HCT116 (cell line): ENCODE measurements around the gene ZNF628. TPM values are rescaled to one million over a fixed set of nuclear protein-coding genes. Genes with fewer than 3 reads are reported as not detected.

Source experiments
- ATAC-seq: fragments of 200-7000 bp; cut with Tn5 transposase; 2 replicates; pipeline ENCODE4 v1.9.1; 2020; ENCODE audit warnings: mild to moderate bottlenecking, moderate library complexity
- BruUV-seq: library from RNA; stranded (reverse); fragments of 400-500 nt; replicated peaks from 2 replicates; lab custom pipeline; 2021; lab: Mats Ljungman, UMichigan
- CTCF ChIA-PET: fragments of 300-600 bp; sonication (Branson Sonifier 250); formaldehyde crosslinking; loops from one replicate; lab custom pipeline; 2021; ENCODE audit warnings: antibody characterized with exemption; lab: Charles Lee
- POLR2A ChIA-PET: fragments of 300-600, 350-600 bp; sonication (Branson Sonifier 250); formaldehyde crosslinking; loops from one replicate; lab custom pipeline; 2021; ENCODE audit warnings: antibody characterized with exemption; lab: Charles Lee
- RAD21 ChIA-PET, 2 experiments: fragments of 300-600 bp; sonication (Branson Sonifier 250); formaldehyde crosslinking; loops; one replicate each; lab custom pipeline; 2023; ENCODE audit warnings: low total read pairs in 2 of 2; ENCODE audit not compliant: uncharacterized antibody in 2 of 2, unreplicated experiment in 2 of 2, low non-redundant PET in 1 of 2; lab: Charles Lee
- DNase-seq: peaks from one replicate; pipeline ENCODE4 v3.0.0-alpha.2; 2010; ENCODE audit warnings: low read depth, low spot score
- H2AFZ ChIP-seq: fragments of 200-600 bp; shearing (Covaris generic), sonication (generic); 2 replicates; pipeline ENCODE4 v1.6.1; 2017; ENCODE audit warnings: low read depth, mixed run types, mixed read lengths, antibody characterized with exemption, low read length; ENCODE audit not compliant: poor library complexity, severe bottlenecking
- H3K27ac ChIP-seq: 2 replicates; pipeline ENCODE4 v1.5.1; 2012; ENCODE audit warnings: low read depth, low read length
- H3K27me3 ChIP-seq: fragments of 200-600 bp; sonication (generic); 2 replicates; pipeline ENCODE4 v1.6.1; 2016; ENCODE audit warnings: mixed run types, low read length, mixed read lengths; ENCODE audit not compliant: insufficient read depth
- H3K36me3 ChIP-seq, 2 experiments: fragments of 200-500 bp in 1 of 2; fragments of 200-600 bp in 1 of 2; sonication (Bioruptor generic) in 1 of 2; sonication (generic) in 1 of 2; 2 replicates each; pipeline versions ENCODE4 v1.5.1 to v1.6.1; 2014 to 2016; ENCODE audit warnings: low read length in 2 of 2, inconsistent platforms in 1 of 2, mixed read lengths in 1 of 2, mixed run types in 1 of 2; ENCODE audit not compliant: insufficient read depth in 2 of 2, control insufficient read depth in 1 of 2
- H3K4me1 ChIP-seq, 2 experiments: fragments of 200-600 bp in 1 of 2; sonication (generic) in 1 of 2; 2 replicates each; pipeline versions ENCODE4 v1.5.1 to v1.6.1; 2012 to 2017; ENCODE audit warnings: low read length in 2 of 2, inconsistent platforms in 1 of 2, mild to moderate bottlenecking in 1 of 2, mixed read lengths in 1 of 2, mixed run types in 1 of 2, moderate library complexity in 1 of 2; ENCODE audit not compliant: insufficient read depth in 2 of 2, control insufficient read depth in 1 of 2
- H3K4me2 ChIP-seq: fragments of 200-600 bp; sonication (generic); 2 replicates; pipeline ENCODE4 v1.6.1; 2017; ENCODE audit warnings: mixed run types, low read length, mixed read lengths
- H3K4me3 ChIP-seq, 2 experiments: fragments of 200-600 bp in 1 of 2; sonication (generic) in 1 of 2; replicated peaks in 1 of 2; 2 replicates each; pipeline ENCODE4 v1.5.1; 2011 to 2016; ENCODE audit warnings: low read length in 2 of 2, control low read depth in 1 of 2, low read depth in 1 of 2, mild to moderate bottlenecking in 1 of 2, mixed read lengths in 1 of 2, mixed run types in 1 of 2
- H3K79me2 ChIP-seq: fragments of 200-600 bp; sonication (generic); 2 replicates; pipeline ENCODE4 v1.6.1; 2017; ENCODE audit warnings: mild to moderate bottlenecking, mixed run types, low read length, moderate library complexity, mixed read lengths; ENCODE audit not compliant: insufficient read depth
- H3K9ac ChIP-seq: fragments of 200-600 bp; sonication (generic); 2 replicates; pipeline ENCODE4 v1.6.1; 2016; ENCODE audit warnings: low read length, mixed read lengths
- H3K9me2 ChIP-seq: fragments of 200-600 bp; sonication (generic), shearing (Covaris generic); 2 replicates; pipeline ENCODE4 v1.6.1; 2017; ENCODE audit warnings: mixed run types, mild to moderate bottlenecking, moderate library complexity; ENCODE audit not compliant: insufficient read depth
- H3K9me3 ChIP-seq, 2 experiments: fragments of 200-500 bp in 1 of 2; fragments of 200-600 bp in 1 of 2; sonication (Bioruptor generic) in 1 of 2; sonication (generic) in 1 of 2; 2 replicates each; pipeline ENCODE4 v1.6.1; 2014 to 2017; ENCODE audit warnings: low read length in 2 of 2, mixed read lengths in 2 of 2, inconsistent platforms in 1 of 2, low read depth in 1 of 2, mild to moderate bottlenecking in 1 of 2, mixed run types in 1 of 2, moderate library complexity in 1 of 2; ENCODE audit not compliant: control insufficient read depth in 1 of 2, insufficient read depth in 1 of 2
- H4K20me1 ChIP-seq: fragments of 200-600 bp; sonication (generic), shearing (Covaris generic); 2 replicates; pipeline ENCODE4 v1.6.1; 2017; ENCODE audit warnings: mixed run types, mild to moderate bottlenecking, moderate library complexity; ENCODE audit not compliant: insufficient read depth
- CBX3 ChIP-seq: IDR thresholded peaks from 2 replicates; pipeline ENCODE4 v1.6.1; 2012; ENCODE audit warnings: low read depth
- EZH2 ChIP-seq: fragments of 200-600 bp; sonication (generic); IDR thresholded peaks from 2 replicates; pipeline ENCODE4 v1.6.1; 2017; ENCODE audit warnings: antibody characterized with exemption, mixed run types
- REST ChIP-seq: IDR thresholded peaks from 2 replicates; pipeline ENCODE4 v1.6.1; 2012; ENCODE audit warnings: low read depth
- intact Hi-C: fragments of 100-400 bp; cut with micrococcal nuclease; formaldehyde crosslinking; loops from 2 replicates; pipeline ENCODE4 v1.10.0; 2022
- total RNA-seq: library from RNA; stranded (reverse); gene quantifications from one replicate; pipeline ENCODE4 v1.2.1, GENCODE V29; 2021; ENCODE audit not compliant: unreplicated experiment

ZNF628 gene
- total RNA-seq, 1 experiment from 2014 or later: 14.9 TPM

DNA sequence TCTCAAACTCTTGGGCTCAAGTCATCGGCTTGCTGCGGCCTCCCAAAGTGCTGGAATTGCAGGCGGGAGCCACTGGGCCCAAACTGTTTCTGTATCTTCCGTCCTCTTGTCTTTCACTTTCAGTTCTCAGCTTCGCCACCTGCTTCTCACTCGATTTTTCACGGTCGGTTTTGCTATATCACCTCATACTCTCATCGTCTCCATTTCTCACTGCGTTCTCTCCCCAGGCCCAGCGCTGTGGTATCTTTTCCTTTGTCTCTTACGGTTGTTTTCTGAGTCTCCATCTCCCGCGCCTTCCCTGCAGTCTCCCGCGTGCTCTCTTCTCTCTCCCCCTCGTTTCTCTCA, 26.7 kb downstream of the ZNF628 start:
- TF ChIP-seq REST (no peak), CBX3 (no peak), EZH2 (no peak)
- DNase-seq (no peak), ATAC-seq (no peak)
- ChIA-PET RAD21 (interaction anchor here in 1 of 2 experiments (1.2 kb wide), 2 partner anchors 36 to 362 kb away, joined by 3 read pairs; no protein-coding TSS in a partner anchor), CTCF (interaction anchor here (0.8 to 1.4 kb wide), 7 partner anchors 8 to 622 kb away, joined by 3 to 8 read pairs (median 5); no protein-coding TSS in a partner anchor), POLR2A (interaction anchor here (1.2 kb wide), 1 partner anchor 95 kb away, joined by 5 read pairs; the partner anchor contains the start of gene UBE2S)
- no peaks in the 10 kb centered on the region for H3K36me3 ChIP-seq
- H3K27ac ChIP-seq: no peak overlapping the region
- H3K27me3 ChIP-seq: no peaks in the 10 kb centered on the region
- H3K79me2 ChIP-seq: no peaks in the 10 kb centered on the region
- H2AFZ ChIP-seq: no peak overlapping the region
- no peaks in the 10 kb centered on the region for H3K9me2 ChIP-seq
- H4K20me1 ChIP-seq: no peaks in the 10 kb centered on the region
- BruUV-seq: no TSS peak
- no peaks in the 10 kb centered on the region for H3K9me3 ChIP-seq
- no peak overlapping the region for H3K9ac ChIP-seq
- intact Hi-C loops: no loop called here
- peaks cover 0 to 4% of the 10 kb centered on the region in 2 experiments; a peak in 1 of 4 replicates for H3K4me1 ChIP-seq
- no peak overlapping the region for H3K4me2 ChIP-seq
- no peak overlapping the region for H3K4me3 ChIP-seq
